ENCODE data around the gene CLIP4. TPM values are rescaled to one million over a fixed set of nuclear protein-coding genes. Genes with fewer than 3 reads are reported as not detected.
A peak's percentile ranks its signal among the peaks of the same experiment; 100 is the strongest.

Gene CLIP4
- polyA plus RNA-seq, 2 of the 4 experiments (the other 2 are of a cell fraction) = 51.1 to 99.1 TPM

- no peak for TF ChIP-seq KDM5A (IDR thresholded peaks at IDR 0.05)
- TF ChIP-seq ZC3H11A (IDR thresholded peaks at IDR 0.05) = no peak
- no peak for TF ChIP-seq RCOR1 (IDR thresholded peaks at IDR 0.05; ENCODE audit: low read depth, low read length)
- TF ChIP-seq FOXS1 (CRISPR knock-in tag; IDR thresholded peaks at IDR 0.05) = no peak
- no peak for TF ChIP-seq ATOH8 (CRISPR knock-in tag; IDR thresholded peaks at IDR 0.05; ENCODE audit: low read depth)
- 0 out of 5 replicates have a peak, but pooled peaks have one; percentile 8 to 23 for TF ChIP-seq RAD21 (conservative IDR thresholded peaks at IDR 0.05 in 1 of 2, IDR thresholded peaks at IDR 0.05 in 1 of 2)
- peak; percentile 60; the same call in 1 of the 2 replicates for TF ChIP-seq USF2 (IDR thresholded peaks at IDR 0.05)
- TF ChIP-seq BCL3 (IDR thresholded peaks at IDR 0.05) = peak; percentile 93; the same call in 2 of the 3 replicates
- TF ChIP-seq NR3C1 (IDR thresholded peaks at IDR 0.05) = no peak
- TF ChIP-seq ZFP36 (IDR thresholded peaks at IDR 0.05; ENCODE audit: borderline replicate concordance, partially characterized antibody) = no peak
- no peak for TF ChIP-seq TFCP2L1 (CRISPR knock-in tag; IDR thresholded peaks at IDR 0.05)
- no peak for TF ChIP-seq CHD2 (IDR thresholded peaks at IDR 0.05; ENCODE audit: low read length, partially characterized antibody)
- no peak for TF ChIP-seq HOXB5 (CRISPR knock-in tag; IDR thresholded peaks at IDR 0.05)
- TF ChIP-seq CBX2 (IDR thresholded peaks at IDR 0.05; ENCODE audit: borderline replicate concordance, low read depth) = no peak
- no peak for TF ChIP-seq POLR2AphosphoS2 (conservative IDR thresholded peaks at IDR 0.05; ENCODE audit: low read length)
- no peak for TF ChIP-seq ZSCAN20 (CRISPR knock-in tag; IDR thresholded peaks at IDR 0.05)
- no peak for TF ChIP-seq SREBF2 (IDR thresholded peaks at IDR 0.05)
- TF ChIP-seq HES2 (IDR thresholded peaks at IDR 0.05) = peak; percentile 84
- TF ChIP-seq ESRRA (IDR thresholded peaks at IDR 0.05; ENCODE audit: borderline replicate concordance, low read length) = no peak
- no peak for TF ChIP-seq HDAC2 (IDR thresholded peaks at IDR 0.05)
- TF ChIP-seq FOSB (CRISPR knock-in tag; IDR thresholded peaks at IDR 0.05) = no peak
- TF ChIP-seq CTCF (IDR thresholded peaks at IDR 0.05) = no peak
- peak; percentile 67 to 96; a peak in 4 of 5 replicates for TF ChIP-seq JUN (IDR thresholded peaks at IDR 0.05)
- no peak for TF ChIP-seq REST (IDR thresholded peaks at IDR 0.05)
- no peak for TF ChIP-seq POLR2A (IDR thresholded peaks at IDR 0.05; ENCODE audit: low read length)
- TF ChIP-seq RFX5 (IDR thresholded peaks at IDR 0.05) = no peak
- TF ChIP-seq MAX (IDR thresholded peaks at IDR 0.05) = peak; percentile 78
Measured at GRCh38 chr2:29123617-29124349, 8.6 kb downstream of the CLIP4 start (continued).

Measured in A549 (cell line).